H1 (cell line): ENCODE results near the gene BAZ1B. TPM values are rescaled to one million over a fixed set of nuclear protein-coding genes. Genes with fewer than 3 reads are reported as not detected.

Experiments used
- CTCF ChIA-PET: fragments of 300-600 bp; sonication (Branson Sonifier 250); formaldehyde crosslinking; loops from one replicate; lab custom pipeline; 2021; ENCODE audit not compliant: partially characterized antibody; lab: Charles Lee
- POLR2A ChIA-PET: fragments of 300-600 bp; sonication (Branson Sonifier 250); formaldehyde crosslinking; loops from one replicate; lab custom pipeline; 2021; ENCODE audit warnings: inconsistent platforms; ENCODE audit not compliant: partially characterized antibody; lab: Charles Lee
- DNase-seq, 2 experiments: peaks; one replicate each; pipeline versions ENCODE4 v3.0.0 to v3.0.0-alpha.2; 2010 to 2022; ENCODE audit warnings: low spot score in 2 of 2, low read depth in 1 of 2, mixed read lengths in 1 of 2
- FAIRE-seq: peaks from 2 replicates; lab custom pipeline; 2011; peaks lifted over from hg19 to GRCh38; lab: Jason Lieb, UNC
- H2AFZ ChIP-seq: 2 replicates; pipeline ENCODE4 v1.8.1; 2012; ENCODE audit warnings: low read length, inconsistent platforms
- H2AK5ac ChIP-seq: 2 replicates; pipeline ENCODE4 v1.6.1; 2013; ENCODE audit warnings: low read depth, low read length
- H2BK120ac ChIP-seq: replicated peaks from 2 replicates; pipeline ENCODE3; 2013; ENCODE audit warnings: low read depth, low read length, inconsistent platforms
- H2BK12ac ChIP-seq: 2 replicates; pipeline ENCODE4 v1.6.1; 2013; ENCODE audit warnings: low read depth, low read length
- H2BK15ac ChIP-seq: 2 replicates; pipeline ENCODE4 v1.6.1; 2013; ENCODE audit warnings: low read length
- H2BK20ac ChIP-seq: 2 replicates; pipeline ENCODE4 v1.6.1; 2013; ENCODE audit warnings: low read length
- H2BK5ac ChIP-seq: 2 replicates; pipeline ENCODE4 v1.6.1; 2013; ENCODE audit warnings: low read depth, low read length
- H3K14ac ChIP-seq: 2 replicates; pipeline ENCODE4 v1.6.1; 2013; ENCODE audit warnings: inconsistent platforms; ENCODE audit not compliant: insufficient read length
- H3K18ac ChIP-seq: 2 replicates; pipeline ENCODE4 v1.6.1; 2013; ENCODE audit warnings: low read length; ENCODE audit errors: extremely low read depth
- H3K23ac ChIP-seq: 2 replicates; pipeline ENCODE4 v1.6.1; 2013; ENCODE audit warnings: inconsistent platforms; ENCODE audit not compliant: insufficient read length
- H3K23me2 ChIP-seq: 2 replicates; pipeline ENCODE4 v1.6.1; 2013; ENCODE audit warnings: low read depth, low read length
- H3K27ac ChIP-seq: 2 replicates; pipeline ENCODE4 v1.6.1; 2011; ENCODE audit warnings: low read depth, low read length, inconsistent platforms
- H3K27me3 ChIP-seq, 4 experiments: replicated peaks in 1 of 4; 1 replicate in 1 of 4; 2 replicates in 3 of 4; pipeline versions ENCODE4 v1.6.1 to v1.8.1; 2011 to 2013; ENCODE audit warnings: low read length in 3 of 4, mild to moderate bottlenecking in 3 of 4, inconsistent platforms in 2 of 4, mixed read lengths in 2 of 4, moderate library complexity in 1 of 4; ENCODE audit not compliant: control insufficient read depth in 3 of 4, insufficient read depth in 3 of 4; ENCODE audit errors: extremely low read depth in 1 of 4
- H3K36me3 ChIP-seq, 4 experiments: 2 replicates each; pipeline versions ENCODE4 v1.6.1 to v1.8.1; 2011 to 2013; ENCODE audit warnings: mild to moderate bottlenecking in 4 of 4, low read length in 3 of 4, moderate library complexity in 2 of 4, control low read depth in 1 of 4, inconsistent platforms in 1 of 4; ENCODE audit not compliant: insufficient read depth in 4 of 4, control insufficient read depth in 2 of 4
- H3K4ac ChIP-seq: replicated peaks from 2 replicates; pipeline ENCODE3; 2013; ENCODE audit warnings: low read length, low read depth, mixed read lengths, inconsistent platforms; ENCODE audit not compliant: insufficient read length
- H3K4me1 ChIP-seq, 4 experiments: replicated peaks in 1 of 4; 1 replicate in 1 of 4; 2 replicates in 3 of 4; pipeline versions ENCODE4 v1.6.1 to v1.8.1; 2011 to 2013; ENCODE audit warnings: low read length in 3 of 4, inconsistent platforms in 2 of 4, mixed read lengths in 1 of 4; ENCODE audit not compliant: insufficient read depth in 4 of 4, control insufficient read depth in 3 of 4
- H3K4me2 ChIP-seq, 2 experiments: 2 replicates each; pipeline versions ENCODE4 v1.6.1 to v1.8.1; 2011 to 2013; ENCODE audit warnings: low read depth in 2 of 2, low read length in 2 of 2, control low read depth in 1 of 2, inconsistent platforms in 1 of 2, mild to moderate bottlenecking in 1 of 2; ENCODE audit not compliant: insufficient read depth in 1 of 2
- H3K4me3 ChIP-seq, 4 experiments: fragments of 200-600, 300-600 bp in 1 of 4; sonication (generic), shearing (Covaris generic), sonication (Bioruptor Twin) in 1 of 4; 2 replicates each; pipeline versions ENCODE4 v1.5.1 to v1.8.1; 2011 to 2016; ENCODE audit warnings: low read length in 4 of 4, low read depth in 3 of 4, control low read depth in 2 of 4, inconsistent platforms in 2 of 4, mild to moderate bottlenecking in 2 of 4, mixed read lengths in 1 of 4, moderate library complexity in 1 of 4; ENCODE audit not compliant: insufficient read depth in 2 of 4; ENCODE audit errors: extremely low read depth in 1 of 4
- H3K56ac ChIP-seq: replicated peaks from 2 replicates; pipeline ENCODE3; 2013; ENCODE audit warnings: low read depth, mild to moderate bottlenecking, mixed read lengths, low read length, inconsistent platforms; ENCODE audit not compliant: insufficient read length
- H3K79me1 ChIP-seq: 2 replicates; pipeline ENCODE4 v1.6.1; 2013; ENCODE audit warnings: low read depth, low read length, control low read depth
- H3K79me2 ChIP-seq, 2 experiments: 2 replicates each; pipeline versions ENCODE4 v1.6.1 to v1.8.1; 2012 to 2013; ENCODE audit warnings: low read length in 2 of 2, mild to moderate bottlenecking in 2 of 2, inconsistent platforms in 1 of 2; ENCODE audit not compliant: insufficient read depth in 2 of 2, control insufficient read depth in 1 of 2
- H3K9ac ChIP-seq, 4 experiments: replicated peaks in 1 of 4; 1 replicate in 1 of 4; 2 replicates in 3 of 4; pipeline versions ENCODE4 v1.6.1 to v1.8.1; 2011 to 2013; ENCODE audit warnings: low read depth in 3 of 4, low read length in 3 of 4, control low read depth in 2 of 4, mild to moderate bottlenecking in 2 of 4, moderate library complexity in 2 of 4, inconsistent platforms in 1 of 4; ENCODE audit errors: extremely low read depth in 1 of 4
- H3K9me3 ChIP-seq, 2 experiments: 2 replicates each; pipeline versions ENCODE4 v1.6.1 to v1.8.1; 2012 to 2013; ENCODE audit warnings: mild to moderate bottlenecking in 2 of 2, moderate library complexity in 2 of 2, control low read depth in 1 of 2, inconsistent platforms in 1 of 2, low read depth in 1 of 2, low read length in 1 of 2, mixed read lengths in 1 of 2; ENCODE audit not compliant: insufficient read depth in 2 of 2
- H4K20me1 ChIP-seq, 2 experiments: replicated peaks in 1 of 2; 2 replicates each; pipeline versions ENCODE3 to v1.8.1; 2011 to 2013; ENCODE audit warnings: inconsistent platforms in 2 of 2, low read length in 2 of 2, mild to moderate bottlenecking in 1 of 2; ENCODE audit not compliant: insufficient read depth in 2 of 2, control insufficient read depth in 1 of 2
- H4K5ac ChIP-seq: 2 replicates; pipeline ENCODE4 v1.6.1; 2013; ENCODE audit warnings: low read length, low read depth, mixed read lengths, inconsistent platforms; ENCODE audit not compliant: insufficient read length
- H4K8ac ChIP-seq: 2 replicates; pipeline ENCODE4 v1.8.0; 2013; ENCODE audit warnings: mild to moderate bottlenecking, moderate library complexity, low read length, inconsistent platforms; ENCODE audit not compliant: insufficient read depth; ENCODE audit errors: extremely low read depth
- H4K91ac ChIP-seq: replicated peaks from 2 replicates; pipeline ENCODE3; 2013; ENCODE audit warnings: low read length, mixed read lengths, inconsistent platforms; ENCODE audit not compliant: insufficient read length
- ASH2L ChIP-seq: fragments of 200-600, 300-600 bp; sonication (generic); IDR thresholded peaks from one replicate; pipeline ENCODE4 v1.7.1; 2017; ENCODE audit warnings: low read length
- BACH1 ChIP-seq: IDR thresholded peaks from 2 replicates; pipeline ENCODE4 v1.6.1; 2012; ENCODE audit warnings: low read length, improper control_type of control experiment
- GABPA ChIP-seq: IDR thresholded peaks from 2 replicates; pipeline ENCODE4 v1.6.1; 2011; ENCODE audit warnings: mild to moderate bottlenecking, low read length, moderate library complexity, borderline replicate concordance; ENCODE audit not compliant: insufficient read depth
- KDM1A ChIP-seq: fragments of 200-600, 300-600 bp; sonication (generic); IDR thresholded peaks from 2 replicates; pipeline ENCODE4 v1.7.1; 2016; ENCODE audit warnings: mild to moderate bottlenecking, low read length, borderline replicate concordance
- KDM4A ChIP-seq: IDR thresholded peaks from one replicate; pipeline ENCODE4 v1.7.1; 2012; ENCODE audit warnings: low read depth, mild to moderate bottlenecking, moderate library complexity, low read length, inconsistent platforms; ENCODE audit not compliant: severe bottlenecking
- KDM5A ChIP-seq: fragments of 200-600 bp; IDR thresholded peaks from 2 replicates; pipeline ENCODE4 v1.7.1; 2012; ENCODE audit warnings: mild to moderate bottlenecking, low read length, inconsistent platforms, mixed read lengths
- MAFK ChIP-seq: IDR thresholded peaks from 2 replicates; pipeline ENCODE4 v1.6.1; 2012; ENCODE audit warnings: low read depth, mild to moderate bottlenecking, improper control_type of control experiment, low read length
- MAX ChIP-seq: IDR thresholded peaks from 2 replicates; pipeline ENCODE4 v1.6.1; 2012; ENCODE audit warnings: inconsistent platforms
- NANOG ChIP-seq: IDR thresholded peaks from 2 replicates; pipeline ENCODE4 v1.6.1; 2011; ENCODE audit warnings: low read length, low read depth, mild to moderate bottlenecking, inconsistent platforms; ENCODE audit not compliant: insufficient read depth, poor library complexity, severe bottlenecking
- SP2 ChIP-seq: IDR thresholded peaks from 2 replicates; pipeline ENCODE4 v1.6.1; 2012; ENCODE audit warnings: mild to moderate bottlenecking, low read length, inconsistent platforms
- SRF ChIP-seq: IDR thresholded peaks from 2 replicates; pipeline ENCODE4 v1.6.1; 2011; ENCODE audit warnings: mild to moderate bottlenecking, low read depth, low read length, moderate library complexity
- TBP ChIP-seq: IDR thresholded peaks from 2 replicates; pipeline ENCODE4 v1.6.1; 2011; ENCODE audit warnings: low read depth, low read length, improper control_type of control experiment
- WGBS, 2 experiments: shearing (Covaris generic) in 1 of 2; methylation state at CpG; one replicate each; pipeline versions ENCODE4 v1.1.6 to v1.1.7; 2013 to 2015; ENCODE audit warnings: low lambda C conversion rate in 2 of 2, mixed read lengths in 2 of 2, inconsistent platforms in 1 of 2, low coverage in 1 of 2, missing lambda C conversion rate in 1 of 2; ENCODE audit not compliant: insufficient replicate concordance in 2 of 2, insufficient coverage in 1 of 2, insufficient read length in 1 of 2; ENCODE audit errors: extremely low coverage in 1 of 2, missing lambda C conversion rate in 1 of 2; 5-methylcytosine and 5-hydroxymethylcytosine counted together
- polyA plus RNA-seq, 7 experiments: library from polyadenylated mRNA; depleted of rRNA in 3 of 7; stranded (reverse) in 5 of 7; unstranded in 2 of 7; fragments of >200 nt in 5 of 7; fragments of 200-250 nt in 2 of 7; gene quantifications; 1 replicate in 5 of 7; 2 replicates in 1 of 7; 4 replicates in 1 of 7; pipeline versions ENCODE4 v1.2.1 to v1.2.3, GENCODE V29; 2011 to 2013; ENCODE audit warnings: missing spikeins in 2 of 7, mixed read lengths in 2 of 7
- total RNA-seq: library from RNA; stranded (reverse); fragmentation: NEBNext Ultra II Directional; extraction: Animal tissue kit (Norgen Biotek cat#: 25700); gene quantifications from 2 replicates; pipeline ENCODE4 v1.2.1, GENCODE V29; 2021

Gene BAZ1B
- total and polyA plus RNA-seq, 2 of the 8 experiments (the other 6 are each of a cell fraction or from before 2014, with no cell fraction given): 21.0 to 86.8 TPM

GRCh38 chr7:73437091-73437490, 85.0 kb downstream of the BAZ1B start:
- H2BK20ac ChIP-seq: no peak overlapping the region
- no peak overlapping the region for H3K27ac ChIP-seq
- H3K79me1 ChIP-seq: no peaks in the 10 kb centered on the region
- no peak overlapping the region for H2BK15ac ChIP-seq
- H3K4ac ChIP-seq: no peak overlapping the region
- H2BK120ac ChIP-seq: no peak overlapping the region
- H2BK5ac ChIP-seq: no peak overlapping the region
- ChIA-PET CTCF (interaction anchor here (0.6 to 5.1 kb wide), 8 partner anchors 11 to 642 kb away, joined by 3 to 24 read pairs (median 3); no protein-coding TSS in a partner anchor), POLR2A (interaction anchor here (0.6 to 0.8 kb wide), 2 partner anchors 9 to 86 kb away, joined by 3 read pairs; no protein-coding TSS in a partner anchor)
- no peak for FAIRE-seq
- H3K56ac ChIP-seq: no peak overlapping the region
- no peak overlapping the region for H2AK5ac ChIP-seq
- H3K36me3 ChIP-seq: peaks cover 4 to 27% (median 10%) of the 10 kb centered on the region in 4 experiments; a peak in 6 of 8 replicates
- DNase-seq: no peak
- no peak overlapping the region for H4K91ac ChIP-seq
- H3K4me1 ChIP-seq: peaks cover 0 to 5% (median 2%) of the 10 kb centered on the region in 4 experiments; a peak in 5 of 7 replicates
- WGBS, 2 experiments: 90% methylated on average over 10 of the region's 10 CpGs; no CpG with 5 or more reads in 1 of the 2 experiments
- TF ChIP-seq BACH1 (no peak), GABPA (no peak), KDM5A (no peak), MAFK (no peak), KDM1A (no peak), ASH2L (no peak), TBP (no peak), SP2 (no peak), SRF (no peak), KDM4A (no peak), NANOG (no peak), MAX (no peak)
- no peak overlapping the region; the same call in 1 of the 2 replicates for H4K8ac ChIP-seq
- H3K18ac ChIP-seq: no peak overlapping the region
- no peak overlapping the region for H3K4me3 ChIP-seq
- peaks cover 5 to 8% of the 10 kb centered on the region in 2 experiments for H4K20me1 ChIP-seq
- no peak overlapping the region for H2AFZ ChIP-seq
- no peak overlapping the region for H4K5ac ChIP-seq
- no peak overlapping the region for H3K4me2 ChIP-seq
- peaks cover 9 to 20% (median 18%) of the 10 kb centered on the region in 4 experiments for H3K27me3 ChIP-seq
- H3K14ac ChIP-seq: no peak overlapping the region
- peaks cover 0 to 12% of the 10 kb centered on the region in 2 experiments; a peak in 2 of 4 replicates for H3K9me3 ChIP-seq
- H3K79me2 ChIP-seq: no peaks in the 10 kb centered on the region
- no peak overlapping the region for H3K9ac ChIP-seq
- H3K23me2 ChIP-seq: peaks cover 3% of the 10 kb centered on the region; the same call in 1 of the 2 replicates
- no peak overlapping the region for H3K23ac ChIP-seq
- no peak overlapping the region for H2BK12ac ChIP-seq
